NCI-H146 treated with DMSO at 0.1 percent for 48 hours (cell line): ENCODE measurements around the gene MRGPRG.
"Not testable (repeated sequence)": the region's sequence is repeated elsewhere in the genome, so short reads cannot be mapped to it uniquely, and the experiment has no call there.

ENCODE experiments used
- DNase-seq: peaks from one replicate; lab custom pipeline; 2025; ENCODE audit not compliant: unreplicated experiment; lab: John Stamatoyannopoulos, UW

MRGPRG gene

DNA sequence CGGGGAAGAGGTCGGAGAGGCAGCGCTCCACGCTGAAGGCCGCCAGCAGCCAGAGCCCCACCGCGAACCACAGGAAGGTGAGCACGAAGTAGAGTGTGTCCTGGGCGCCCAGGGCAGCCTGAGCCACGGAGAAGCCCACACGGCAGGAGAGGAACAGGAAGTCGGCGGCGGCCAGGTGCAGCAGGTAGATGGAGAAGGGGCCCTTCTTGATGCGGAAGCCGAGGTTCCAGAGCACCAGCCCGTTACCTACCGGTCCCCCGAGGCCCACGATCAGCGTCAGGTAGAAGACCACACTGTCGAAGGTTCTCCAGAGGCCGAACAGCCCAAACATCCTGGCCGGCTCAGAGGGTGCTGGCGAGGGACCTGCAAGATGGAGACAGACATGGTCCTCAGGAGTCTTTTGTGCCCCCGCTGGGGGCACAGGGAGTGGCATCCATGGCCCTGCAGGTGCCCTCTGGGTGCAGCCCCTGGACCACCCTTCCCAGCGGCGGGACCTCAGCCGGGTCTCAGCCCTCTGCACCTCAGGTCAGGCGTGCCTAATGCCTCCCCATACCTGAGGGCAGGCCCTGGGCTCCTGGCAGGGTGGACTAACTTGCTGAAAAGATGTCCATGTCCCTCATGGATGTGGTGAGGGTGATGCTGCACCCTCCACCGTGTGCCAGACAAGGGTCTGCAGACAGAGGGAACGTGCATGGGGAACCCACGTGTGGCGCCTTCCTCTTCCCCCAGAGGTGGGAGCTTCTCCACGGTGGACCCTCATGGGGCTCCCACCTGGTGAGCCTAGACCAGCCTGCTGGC, at the start of gene MRGPRG:
Gene MRGPRG (minus strand): TSS at position 331 of the 798 bp plus-strand sequence. CDS start 0 bp downstream, at position 331.
- no peak for DNase-seq

- not testable (repeated sequence) for DNase-seq
These were observed 43.9 kb upstream of the MRGPRG start for GRCh38 chr11:3262548-3262947.

GRCh38 chr11:3261831-3262230, 43.2 kb upstream of the MRGPRG start:
- not testable (repeated sequence) for DNase-seq

DNA sequence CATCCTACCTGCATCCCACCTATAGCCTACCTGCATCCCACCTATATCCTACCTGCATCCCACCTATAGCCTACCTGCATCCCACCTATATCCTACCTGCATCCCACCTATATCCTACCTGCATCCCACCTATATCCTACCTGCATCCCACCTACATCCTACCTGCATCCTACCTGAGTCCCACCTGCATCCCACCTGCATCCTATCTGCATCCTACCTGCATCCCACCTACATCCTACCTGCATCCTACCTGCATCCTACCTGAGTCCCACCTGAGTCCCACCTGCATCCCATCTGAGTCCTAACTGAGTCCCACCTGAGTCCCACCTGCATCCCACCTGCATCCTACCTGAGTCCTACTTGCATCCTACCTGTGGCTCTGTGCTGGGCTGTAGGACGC, 38.9 kb upstream of the MRGPRG start:
- not testable (repeated sequence) for DNase-seq

GRCh38 chr11:3255241-3255640, 36.6 kb upstream of the MRGPRG start:
- DNase-seq = not testable (repeated sequence)

- DNase-seq = not testable (repeated sequence)
These were observed 36.2 kb upstream of the MRGPRG start for GRCh38 chr11:3254773-3255172.

DNA sequence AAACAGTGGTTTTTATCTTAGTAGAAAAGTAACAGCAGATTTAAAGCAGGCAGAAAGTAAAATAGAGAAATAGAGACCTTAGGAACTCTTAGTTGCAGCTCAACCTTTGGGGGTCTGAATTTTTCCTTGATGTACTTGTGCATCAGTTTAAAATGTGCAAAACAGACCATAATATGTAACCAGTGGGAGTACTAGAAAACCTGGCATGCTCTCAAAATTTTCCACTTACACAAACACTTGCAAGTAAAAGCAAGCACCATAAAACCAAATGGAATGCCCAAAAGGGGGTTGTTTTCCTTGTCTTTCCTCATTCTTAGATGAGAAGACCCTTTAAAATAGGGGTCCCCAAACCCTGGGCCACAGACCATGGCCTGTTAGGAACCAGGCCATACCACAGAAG, 26.5 kb upstream of the MRGPRG start:
- no peak for DNase-seq

DNA sequence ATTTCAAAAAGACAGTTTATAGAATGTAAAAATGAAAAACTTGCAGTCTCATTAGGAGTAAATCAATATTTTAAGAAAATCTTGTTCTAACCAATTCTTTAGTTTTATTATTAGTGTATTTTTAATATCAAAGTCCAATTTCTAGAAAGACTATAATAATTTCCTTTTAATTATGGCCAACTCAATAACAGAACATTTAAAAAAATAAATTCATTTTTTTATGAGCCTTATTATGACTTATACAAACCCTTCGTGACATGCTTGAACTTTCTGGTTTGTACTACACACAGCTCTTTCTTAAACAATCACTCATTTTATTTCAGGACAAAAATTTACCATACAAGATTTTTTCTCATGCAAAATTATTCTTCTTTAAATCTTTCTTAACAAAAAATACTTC, 25.3 kb upstream of the MRGPRG start:
- DNase-seq = no peak

GRCh38 chr11:3237119-3237518, 18.5 kb upstream of the MRGPRG start:
- DNase-seq = no peak

DNA sequence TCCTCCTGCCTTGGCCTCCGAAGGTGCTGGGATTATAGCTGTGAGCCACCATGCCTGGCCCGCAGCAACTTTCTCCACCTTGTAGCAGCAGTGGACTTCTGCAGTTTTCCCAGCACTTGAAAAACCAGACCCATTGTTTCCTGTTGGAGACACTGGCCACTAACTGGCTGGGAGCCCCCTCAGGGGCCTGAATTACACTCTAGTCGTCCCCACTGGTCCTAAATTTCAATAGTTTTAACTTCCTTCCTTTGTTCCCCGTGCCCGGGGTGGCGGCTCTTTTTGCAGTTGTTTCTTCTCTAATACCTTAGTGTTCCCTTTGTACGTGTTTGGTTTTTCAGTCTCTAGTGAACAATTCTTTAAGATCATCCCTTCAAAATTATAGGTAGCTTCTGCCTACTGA, 16.2 kb upstream of the MRGPRG start:
- no peak for DNase-seq

DNA sequence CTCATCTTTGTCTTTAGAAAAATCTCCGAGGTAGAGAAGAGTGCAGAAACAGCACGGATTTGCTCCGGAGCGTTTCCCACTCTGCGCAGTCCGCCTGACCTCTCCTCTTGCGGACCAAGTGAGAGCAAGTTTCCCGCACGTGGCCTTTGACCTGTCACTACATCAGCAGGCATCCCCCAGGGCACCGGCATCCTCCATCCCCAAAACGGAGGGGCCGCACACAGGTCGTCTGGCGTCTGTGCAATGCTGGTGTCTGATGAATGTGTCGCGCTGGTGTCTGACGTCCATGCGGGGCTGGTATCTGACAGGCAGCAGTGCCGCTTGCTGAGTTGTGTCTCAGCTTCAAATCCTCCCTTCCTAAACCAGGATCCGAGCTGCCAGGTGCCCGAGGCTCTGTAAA, 14.3 kb upstream of the MRGPRG start:
- DNase-seq = no peak

DNA sequence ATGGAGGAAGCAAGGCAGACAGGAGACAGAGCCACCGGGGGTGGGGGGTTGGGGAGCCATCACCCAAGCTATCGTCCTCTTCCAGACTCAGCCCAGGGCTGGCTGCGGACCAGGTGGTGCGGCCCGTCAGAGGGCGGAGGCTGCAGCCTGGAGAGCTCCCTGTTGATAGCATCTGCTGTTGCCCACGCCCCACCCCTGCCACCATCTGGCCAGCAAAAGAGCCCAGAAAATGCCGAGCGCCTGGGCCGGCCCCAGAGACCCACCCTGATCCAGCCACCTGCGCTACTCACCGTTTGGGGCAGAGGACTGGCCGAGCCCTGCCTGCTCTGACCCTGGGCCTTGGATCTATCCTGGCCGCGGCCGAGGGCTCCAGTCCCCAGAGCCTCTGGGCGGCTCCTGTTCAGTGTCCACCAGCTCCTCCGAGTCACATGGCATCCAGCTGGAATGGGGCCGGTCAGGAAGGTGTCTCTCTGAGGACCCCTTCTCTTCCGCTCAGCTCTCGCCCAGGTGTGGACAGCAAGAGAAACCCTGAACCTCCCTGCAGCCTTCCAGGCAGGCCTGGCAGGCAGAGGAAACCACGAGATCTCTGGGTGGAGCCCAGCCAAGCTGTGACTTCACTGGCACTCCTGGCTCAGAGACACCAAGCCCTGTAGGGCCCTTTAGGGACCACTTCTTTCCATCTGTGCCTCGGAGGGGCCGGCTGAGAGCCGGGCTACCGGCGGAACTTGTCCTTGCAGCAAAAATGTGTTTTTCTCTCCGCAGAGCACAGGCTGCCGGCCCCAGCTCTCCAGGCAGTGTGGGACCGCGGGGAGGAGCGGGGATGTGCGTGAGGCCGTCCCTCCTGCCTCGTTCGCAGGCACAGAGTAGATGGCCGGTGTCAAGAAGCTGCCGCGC, 13.5 kb upstream of the MRGPRG start, which contains the start of gene MRGPRE:
Gene MRGPRE (minus strand): TSS at position 567 of the 894 bp plus-strand sequence. CDS start 3,618 bp downstream, outside the sequence.
- no peak for DNase-seq

DNA sequence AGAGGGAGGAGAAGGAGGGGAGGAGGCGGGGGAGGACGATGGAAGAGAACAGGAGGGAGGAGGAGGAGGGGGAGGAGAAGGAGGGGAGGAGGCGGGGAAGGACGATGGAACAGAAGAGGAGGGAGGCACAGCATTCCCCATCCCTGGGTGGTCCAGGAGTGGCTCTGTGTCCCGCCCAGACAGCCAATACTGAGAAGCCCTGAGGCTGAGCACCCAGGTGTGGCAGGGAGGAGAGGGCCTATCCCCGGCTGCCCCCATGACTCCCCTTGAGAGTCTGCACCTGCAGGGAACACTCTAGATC, 12.9 kb upstream of the MRGPRG start:
- no peak for DNase-seq

GRCh38 chr11:3230636-3231549, 12.3 kb upstream of the MRGPRG start:
- no peak for DNase-seq

- no peak for DNase-seq
These were observed 11.3 kb upstream of the MRGPRG start for GRCh38 chr11:3229673-3230630.

DNA sequence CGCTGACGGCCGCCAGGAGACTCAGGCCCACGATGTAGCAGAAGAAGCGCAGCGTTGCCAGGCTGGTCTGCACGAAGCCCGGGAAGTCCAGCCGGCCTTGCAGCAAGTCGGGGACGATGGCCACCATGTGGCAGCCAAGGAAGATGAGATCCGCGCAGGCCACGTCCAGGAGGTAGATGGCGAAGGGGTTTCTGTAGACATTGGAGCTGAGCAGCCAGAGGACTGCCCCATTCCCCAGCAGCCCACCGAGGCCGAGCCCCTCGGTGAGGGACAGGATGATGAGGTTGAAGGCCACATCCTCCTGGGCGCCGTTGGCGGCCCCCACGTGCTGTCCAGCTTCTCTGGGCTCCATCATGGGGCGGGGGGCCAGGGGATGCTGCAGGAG, 9.8 kb upstream of the MRGPRG start:
- no peak for DNase-seq

GRCh38 chr11:3227568-3228444, 9.2 kb upstream of the MRGPRG start:
- DNase-seq = no peak

DNA sequence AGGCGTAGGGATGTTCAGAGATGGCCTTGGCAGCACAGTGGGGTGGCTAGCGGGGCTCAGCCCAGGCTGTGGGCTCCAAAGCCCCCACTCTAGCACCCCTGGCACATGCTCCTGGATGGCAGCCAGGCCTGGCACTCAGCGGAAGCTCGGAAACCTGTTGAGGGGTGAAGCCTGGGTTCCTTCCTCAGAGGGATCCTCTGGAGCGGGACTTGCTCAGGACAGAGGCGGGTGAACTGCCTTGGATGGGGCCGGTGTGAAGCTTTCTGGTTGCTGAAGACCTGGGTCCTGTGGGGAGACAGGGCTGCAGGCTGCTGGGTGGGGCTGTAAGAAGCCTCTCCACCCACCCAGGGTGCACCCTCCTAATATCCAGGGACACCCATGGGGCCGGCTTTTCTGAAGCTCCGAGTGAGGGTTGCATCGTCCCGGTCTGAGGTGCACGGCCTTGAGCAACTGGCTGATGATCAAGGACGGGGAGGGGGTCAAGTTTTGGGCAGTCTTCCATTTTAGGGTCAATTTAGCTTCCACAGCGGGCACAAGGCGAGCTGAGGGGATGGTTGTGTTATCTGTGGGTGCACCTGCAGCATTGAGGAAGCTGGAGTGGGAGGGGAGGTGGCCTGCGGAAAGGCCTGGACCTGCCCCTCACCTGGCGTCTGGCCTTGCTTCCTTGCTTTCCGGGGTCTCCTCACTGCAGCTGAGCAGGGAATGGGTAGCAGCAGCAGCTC, 8.4 kb upstream of the MRGPRG start:
- no peak for DNase-seq
